GM18526 (cell line): Measurements from ENCODE around the gene NXT1.

Experiments
- POLR2A ChIP-seq: IDR thresholded peaks from 3 replicates; pipeline ENCODE4 v1.6.1; 2011; ENCODE audit not compliant: insufficient read length; ENCODE audit errors: extremely low read depth

NXT1 gene

DNA sequence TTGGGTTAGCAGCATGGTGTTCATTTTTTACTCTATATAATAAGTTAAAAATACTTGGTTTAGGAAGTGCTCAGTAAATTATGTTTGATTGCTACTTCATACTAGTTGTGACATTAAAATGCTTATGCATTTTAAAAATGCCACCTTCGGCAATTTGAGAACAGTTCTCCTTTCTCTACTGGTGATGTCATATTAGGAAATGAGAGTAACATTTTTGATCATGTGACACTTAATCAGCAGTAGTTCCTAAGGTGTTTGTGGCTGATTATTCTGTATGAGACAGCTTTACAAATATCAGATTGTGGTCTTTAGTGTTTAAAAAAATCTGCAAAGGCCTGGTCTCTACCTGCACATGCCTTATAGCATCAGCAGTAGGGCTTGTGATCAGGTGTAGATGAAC, 15.8 kb downstream of the NXT1 start:
- no peak for TF ChIP-seq POLR2A

DNA sequence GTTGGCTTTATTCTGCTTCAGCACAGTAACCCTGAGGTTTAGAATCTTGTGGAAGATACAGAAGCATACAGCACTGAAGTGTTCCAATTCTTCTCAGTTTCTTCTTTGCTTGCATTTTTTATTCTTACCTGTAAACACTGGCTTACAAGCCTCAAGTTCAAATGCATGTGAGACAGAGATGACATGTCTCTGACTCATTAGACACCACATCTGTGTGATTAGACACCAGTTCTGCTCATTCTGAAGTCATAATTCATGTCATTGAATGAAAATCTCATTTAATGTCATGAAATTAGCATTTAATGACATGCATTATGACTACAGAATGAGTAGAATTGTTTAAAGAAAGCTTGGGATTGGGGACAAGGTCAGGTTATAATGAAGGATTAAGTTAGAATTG, 17.2 kb downstream of the NXT1 start:
- no peak for TF ChIP-seq POLR2A

DNA sequence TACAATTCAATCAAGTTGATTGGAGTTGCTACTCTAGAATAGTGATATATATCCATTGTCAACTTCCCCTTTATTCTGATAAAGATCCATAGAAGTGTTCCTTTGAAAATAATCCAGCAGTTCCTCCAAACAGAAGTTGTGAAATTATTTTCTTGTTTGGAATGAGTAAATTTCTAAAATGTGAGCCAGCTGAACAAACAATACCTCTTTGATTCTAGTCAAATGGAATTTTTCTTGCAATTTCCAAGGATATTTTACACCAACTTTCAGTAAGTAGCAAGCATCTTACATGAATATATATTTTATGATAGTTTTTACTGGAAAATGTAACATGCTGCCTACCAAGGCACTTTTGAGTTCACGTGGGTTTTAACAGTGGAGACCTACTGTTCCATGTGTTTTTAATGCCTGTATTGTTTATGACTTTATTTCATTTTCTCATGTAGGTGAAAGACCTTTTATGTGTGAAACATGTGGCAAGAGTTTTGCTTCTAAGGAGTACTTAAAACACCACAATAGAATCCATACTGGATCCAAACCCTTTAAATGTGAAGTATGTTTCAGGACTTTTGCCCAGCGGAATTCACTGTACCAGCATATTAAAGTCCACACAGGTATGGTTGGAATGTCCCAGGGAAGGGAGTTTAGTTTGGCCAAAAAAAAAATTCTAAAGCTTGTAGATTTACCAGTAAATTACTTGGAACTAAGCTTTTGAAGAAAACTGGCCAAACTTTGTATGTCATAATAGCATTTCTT, 17.9 kb downstream of the NXT1 start:
- TF ChIP-seq POLR2A = no peak

DNA sequence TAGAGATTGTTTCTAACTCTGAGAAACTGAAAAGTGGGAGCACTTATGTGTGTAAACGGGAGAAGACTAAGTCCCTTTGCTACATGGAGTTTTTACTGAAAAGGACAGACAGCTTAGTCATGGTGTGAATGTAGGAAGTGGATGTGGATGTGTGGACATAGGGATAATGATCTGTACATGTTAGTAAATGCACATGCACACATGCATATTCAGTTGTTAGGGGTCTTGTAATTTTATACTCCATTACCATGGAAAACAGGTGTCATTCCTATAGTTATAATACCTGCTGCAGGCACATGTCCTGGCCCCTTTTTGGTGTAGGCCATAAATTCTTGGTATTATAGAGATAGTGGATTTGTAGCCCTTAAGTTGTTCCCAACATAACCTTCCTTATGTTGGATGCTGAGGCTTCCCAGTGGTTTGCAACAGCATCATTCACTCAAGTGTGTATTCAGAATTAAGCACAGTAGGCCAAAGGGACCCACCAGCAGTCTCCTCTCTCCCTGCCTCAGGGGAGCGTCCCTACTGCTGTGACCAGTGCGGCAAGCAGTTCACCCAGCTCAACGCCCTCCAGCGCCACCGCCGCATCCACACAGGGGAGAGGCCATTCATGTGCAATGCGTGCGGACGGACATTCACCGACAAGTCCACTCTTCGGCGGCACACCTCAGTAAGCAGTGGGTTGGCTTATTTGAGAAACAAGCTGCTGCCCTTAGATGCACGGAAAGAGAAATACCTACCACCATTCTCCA, 18.7 kb downstream of the NXT1 start:
- TF ChIP-seq POLR2A = no peak

DNA sequence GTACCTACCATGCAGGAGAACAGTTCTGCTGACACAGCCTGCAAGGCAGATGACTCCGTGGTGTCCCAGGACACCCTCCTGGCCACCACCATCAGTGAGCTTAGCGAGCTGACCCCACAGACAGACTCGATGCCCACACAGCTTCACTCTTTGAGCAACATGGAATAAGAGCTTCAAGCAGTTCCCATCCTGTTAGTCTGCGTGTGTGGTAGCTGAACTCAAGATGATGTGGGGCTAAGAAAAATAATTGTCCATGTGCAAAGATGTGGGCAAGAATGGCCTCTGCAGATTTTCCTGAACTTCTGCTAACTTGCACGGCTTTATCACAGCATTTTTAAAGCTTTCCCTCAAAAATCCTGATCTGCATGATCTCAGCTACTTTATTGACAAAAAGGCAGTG, 19.7 kb downstream of the NXT1 start:
- TF ChIP-seq POLR2A = no peak

DNA sequence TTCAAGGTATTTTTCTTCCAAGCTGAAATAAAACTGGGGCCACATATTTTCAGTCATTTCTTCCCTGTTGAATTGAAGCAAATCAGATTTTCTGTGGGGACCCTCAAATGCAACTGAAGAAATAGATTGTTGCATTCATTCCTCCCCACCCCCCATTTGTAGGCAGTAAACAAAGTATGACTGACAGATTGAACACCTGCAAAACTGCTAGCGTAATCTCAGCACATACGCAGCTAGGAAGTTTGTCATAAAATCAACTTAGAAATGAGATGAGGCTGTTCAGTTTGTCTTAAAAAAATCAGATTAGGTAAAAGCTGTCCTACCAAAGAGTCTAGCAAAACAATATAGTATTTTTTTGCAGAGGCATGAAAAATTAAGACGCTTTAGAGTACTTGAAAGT, 20.3 kb downstream of the NXT1 start:
- TF ChIP-seq POLR2A = no peak

DNA sequence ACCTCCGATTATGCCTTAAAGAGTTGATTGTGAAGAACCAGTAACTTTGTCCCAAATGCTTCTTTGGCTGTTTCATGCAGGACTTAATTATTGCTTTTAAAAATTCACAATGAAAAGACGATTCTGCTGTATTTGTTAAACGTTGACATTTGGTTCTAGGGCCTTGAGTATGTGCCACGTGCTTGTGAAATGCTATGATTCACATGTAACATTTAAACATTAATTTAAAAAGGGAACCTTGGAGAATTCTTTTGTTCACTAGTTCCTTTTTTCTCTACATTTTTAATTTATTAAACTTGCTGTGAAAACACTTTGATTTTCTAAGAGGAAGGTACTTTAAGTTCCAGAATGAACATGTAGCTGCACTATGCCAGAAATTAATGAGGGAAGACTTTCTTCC, 20.9 kb downstream of the NXT1 start:
- no peak for TF ChIP-seq POLR2A

DNA sequence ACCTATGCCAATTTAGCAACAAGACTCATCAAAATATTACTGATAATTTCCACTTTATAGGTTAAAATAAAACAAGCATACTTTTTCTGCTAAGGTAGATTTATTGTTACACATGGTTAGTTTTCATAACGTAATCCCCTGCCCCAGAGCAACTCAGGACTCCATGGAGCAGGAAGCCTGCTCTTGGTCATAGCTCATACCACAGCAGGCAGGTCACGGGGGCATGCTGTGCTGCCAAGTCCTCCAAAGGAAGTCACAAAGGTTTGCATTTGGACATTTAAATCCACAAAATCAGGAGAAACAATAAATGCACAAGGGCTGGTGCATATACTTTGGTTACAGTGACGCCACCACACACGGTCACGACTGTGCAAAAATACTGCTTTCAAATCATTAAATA, 23.9 kb downstream of the NXT1 start:
- no peak for TF ChIP-seq POLR2A

DNA sequence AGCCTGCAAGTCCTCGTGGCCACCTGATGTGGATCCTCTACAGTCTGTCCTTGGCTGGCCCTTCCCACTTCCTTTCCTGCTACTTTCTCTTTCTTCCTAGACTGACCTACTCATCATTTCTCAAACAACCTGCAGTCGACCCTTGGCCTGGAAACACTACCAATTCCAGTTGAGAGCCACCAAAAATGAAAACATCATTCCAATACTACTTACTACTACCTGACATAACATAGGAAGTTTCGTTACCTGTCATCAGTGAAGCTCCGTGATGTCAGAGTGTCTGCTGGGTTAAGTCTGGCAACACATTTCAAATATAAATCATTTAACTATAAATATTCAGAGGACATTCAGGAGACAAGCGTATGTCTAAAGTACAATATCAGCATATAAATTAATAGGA, 25.2 kb downstream of the NXT1 start:
- no peak for TF ChIP-seq POLR2A

DNA sequence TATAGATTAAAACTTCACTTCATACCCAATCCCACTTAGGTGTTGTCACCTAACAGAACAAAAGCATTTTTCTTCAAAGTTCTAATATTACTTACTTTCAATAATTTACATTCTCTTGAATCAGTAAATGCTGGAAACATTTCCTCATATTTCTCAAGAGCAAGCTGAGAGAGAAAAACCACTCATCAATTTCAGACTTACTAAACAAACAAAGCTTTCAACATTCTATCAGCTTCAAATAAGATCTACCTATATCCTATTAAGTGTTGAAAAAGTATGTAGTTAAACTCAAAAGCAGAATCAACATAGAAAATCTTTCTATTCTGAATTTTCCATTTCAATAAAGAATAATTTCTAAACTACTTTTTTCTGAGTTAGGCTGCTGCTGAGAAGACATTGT, 29.2 kb downstream of the NXT1 start:
- no peak for TF ChIP-seq POLR2A

DNA sequence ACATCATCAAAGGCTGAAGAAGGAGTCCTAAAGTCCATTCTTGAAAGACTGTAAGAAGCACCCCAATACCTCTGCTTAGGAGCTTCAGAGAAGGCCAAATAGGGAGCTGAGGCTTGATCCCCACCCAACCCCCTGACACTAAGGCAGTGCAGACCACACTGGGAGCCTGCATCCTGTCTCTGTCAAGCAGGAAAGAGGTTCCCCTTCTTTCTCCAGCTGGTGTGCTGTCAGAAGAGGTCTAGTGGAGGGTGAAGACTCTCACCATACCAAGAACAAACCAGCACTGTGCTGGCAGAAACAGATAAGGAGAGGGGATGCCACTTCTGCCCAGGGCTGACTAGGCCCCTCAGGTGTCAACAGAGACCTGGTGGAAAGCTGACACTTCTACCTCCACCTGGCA, 31.3 kb downstream of the NXT1 start:
- TF ChIP-seq POLR2A = no peak

DNA sequence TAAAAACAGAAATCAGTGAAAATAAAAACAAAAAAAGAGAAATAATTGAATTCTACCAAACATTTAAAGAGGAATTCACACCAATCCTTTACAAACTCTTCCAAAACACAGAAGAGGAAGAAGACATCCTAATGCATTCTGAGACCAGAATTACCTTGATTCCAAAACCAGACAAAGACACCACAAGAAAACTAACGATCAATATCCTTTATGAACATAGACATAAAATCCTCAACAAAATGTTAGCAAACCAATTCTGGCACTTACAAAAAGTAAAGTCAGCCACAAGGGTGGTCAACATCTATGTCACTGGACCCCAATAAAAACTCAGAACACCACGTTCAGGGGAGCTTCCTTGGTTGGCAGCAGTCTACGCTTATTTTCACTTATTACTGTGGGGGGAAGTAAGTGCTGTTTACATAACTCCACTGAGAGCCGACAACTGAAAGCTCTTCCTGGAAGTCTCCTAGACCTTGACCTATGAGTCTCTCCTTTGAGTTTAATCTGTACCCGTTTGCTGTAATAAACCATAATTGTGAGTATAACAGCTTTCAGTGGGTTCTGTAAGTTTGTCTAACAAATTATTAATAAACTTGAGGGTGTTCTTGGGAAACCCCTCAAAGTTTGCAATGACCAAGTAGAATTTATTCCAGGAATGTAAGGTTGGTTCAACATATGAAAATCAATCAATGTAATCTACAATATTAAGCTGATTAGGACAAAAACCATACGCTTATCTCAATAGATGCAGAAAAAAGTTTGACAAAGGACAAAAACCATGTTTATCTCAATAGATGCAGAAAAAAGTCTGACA, 35.9 kb downstream of the NXT1 start:
- no peak for TF ChIP-seq POLR2A

DNA sequence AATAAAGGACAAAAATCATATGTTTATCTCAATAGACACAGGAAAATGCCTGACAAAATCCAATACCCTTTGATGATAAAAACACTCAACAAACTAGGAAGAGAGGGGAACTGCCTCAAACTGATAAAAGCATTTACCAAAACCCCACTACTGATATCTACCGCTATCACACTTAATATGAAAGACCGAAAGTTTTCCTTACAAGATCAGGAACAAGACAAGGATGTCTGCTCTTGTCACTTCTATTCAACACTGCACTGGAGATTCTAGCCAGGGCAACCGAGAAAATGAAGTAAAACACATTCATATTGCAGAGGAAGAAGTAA, 36.5 kb downstream of the NXT1 start:
- no peak for TF ChIP-seq POLR2A

DNA sequence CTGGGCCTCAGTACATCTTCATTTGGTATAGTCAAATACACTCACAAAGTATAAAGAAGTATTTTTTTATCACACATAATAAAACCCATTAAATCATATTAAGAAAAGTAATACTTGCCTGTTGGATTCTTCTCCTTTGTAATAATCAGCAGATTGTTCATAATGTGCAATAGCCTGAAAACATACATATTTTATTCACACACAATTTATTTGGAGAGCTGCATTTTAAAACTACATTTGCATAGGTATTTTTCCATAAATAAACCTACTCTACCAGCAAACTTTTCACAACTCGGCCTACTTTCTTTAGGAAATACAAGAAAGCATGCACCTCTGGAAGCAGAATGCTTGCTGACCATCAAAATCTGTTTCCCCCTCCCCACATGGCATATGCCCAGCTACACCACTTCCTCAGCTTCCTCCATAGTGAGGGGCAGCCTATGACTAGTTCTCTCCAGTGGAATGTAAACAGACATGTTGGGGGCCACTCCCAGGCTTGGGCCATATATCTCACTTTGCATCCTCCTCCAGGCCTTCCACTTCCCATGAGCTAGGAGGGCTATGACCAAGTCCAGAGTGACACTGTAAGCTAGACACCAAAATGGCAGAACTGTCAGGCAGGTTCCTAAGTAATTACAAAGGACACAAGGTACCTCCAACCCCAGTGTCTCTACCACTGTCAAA, 39.6 kb downstream of the NXT1 start:
- no peak for TF ChIP-seq POLR2A

DNA sequence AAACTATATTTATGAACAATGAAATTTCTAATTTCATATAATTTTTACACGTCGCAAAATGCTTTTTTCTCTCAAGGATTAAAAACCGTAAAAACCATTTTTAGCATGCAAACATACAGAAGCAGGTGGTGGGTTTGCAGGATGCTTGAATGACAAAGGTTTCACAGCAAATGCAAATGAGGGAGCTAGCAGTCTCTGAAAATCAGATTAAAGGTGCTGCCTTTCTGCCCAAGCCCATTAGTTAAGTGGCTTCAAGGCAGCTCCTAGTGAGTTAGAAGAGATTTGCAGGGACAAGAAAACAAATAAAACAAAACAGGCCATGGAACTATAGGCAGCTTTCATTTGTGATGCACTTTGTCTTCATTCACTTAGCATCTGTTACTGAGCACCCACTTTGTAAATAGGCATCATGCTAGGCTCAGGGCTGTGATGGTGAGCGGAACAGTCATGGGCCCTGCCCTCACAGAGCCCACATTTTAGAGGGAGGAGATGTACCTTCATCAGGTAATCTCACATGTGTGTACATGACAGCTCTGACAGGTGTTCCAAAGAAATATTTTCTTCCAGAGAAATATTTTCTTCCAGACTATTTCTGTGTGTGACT, 41.2 kb downstream of the NXT1 start:
- no peak for TF ChIP-seq POLR2A
